ENCODE measurements around the gene HS3ST1.

GRCh38 chr4:11435557-11435956 is 6.9 kb upstream of the HS3ST1 start:
- TF ChIP-seq POLR2AphosphoS5 (IDR thresholded peaks at IDR 0.05; ENCODE audit: low read depth, low read length) (no peak), TAF1 (IDR thresholded peaks at IDR 0.05; ENCODE audit: borderline replicate concordance, insufficient read depth, low read length) (no peak)
